K562 (cell line): ENCODE measurements around the gene PLD3.

Source experiments
- ZEB2 ChIP-seq: fragments of 450-650 bp; IDR thresholded peaks from 2 replicates; pipeline ENCODE4 v1.6.1; 2016
- TF ChIP-seq, protein P1 (sequence below), 2 experiments: fragments of 450-650 bp in 1 of 2; sonication (generic) in 1 of 2; formaldehyde crosslinking in 1 of 2; IDR thresholded peaks; 2 replicates each; pipeline versions ENCODE4 v1.7.1 to v1.9.0; 2016 to 2022; ENCODE audit warnings: inconsistent platforms in 1 of 2, mild to moderate bottlenecking in 1 of 2, missing genetic modification reagents in 1 of 2

- TF ChIP-seq, protein P1, sequence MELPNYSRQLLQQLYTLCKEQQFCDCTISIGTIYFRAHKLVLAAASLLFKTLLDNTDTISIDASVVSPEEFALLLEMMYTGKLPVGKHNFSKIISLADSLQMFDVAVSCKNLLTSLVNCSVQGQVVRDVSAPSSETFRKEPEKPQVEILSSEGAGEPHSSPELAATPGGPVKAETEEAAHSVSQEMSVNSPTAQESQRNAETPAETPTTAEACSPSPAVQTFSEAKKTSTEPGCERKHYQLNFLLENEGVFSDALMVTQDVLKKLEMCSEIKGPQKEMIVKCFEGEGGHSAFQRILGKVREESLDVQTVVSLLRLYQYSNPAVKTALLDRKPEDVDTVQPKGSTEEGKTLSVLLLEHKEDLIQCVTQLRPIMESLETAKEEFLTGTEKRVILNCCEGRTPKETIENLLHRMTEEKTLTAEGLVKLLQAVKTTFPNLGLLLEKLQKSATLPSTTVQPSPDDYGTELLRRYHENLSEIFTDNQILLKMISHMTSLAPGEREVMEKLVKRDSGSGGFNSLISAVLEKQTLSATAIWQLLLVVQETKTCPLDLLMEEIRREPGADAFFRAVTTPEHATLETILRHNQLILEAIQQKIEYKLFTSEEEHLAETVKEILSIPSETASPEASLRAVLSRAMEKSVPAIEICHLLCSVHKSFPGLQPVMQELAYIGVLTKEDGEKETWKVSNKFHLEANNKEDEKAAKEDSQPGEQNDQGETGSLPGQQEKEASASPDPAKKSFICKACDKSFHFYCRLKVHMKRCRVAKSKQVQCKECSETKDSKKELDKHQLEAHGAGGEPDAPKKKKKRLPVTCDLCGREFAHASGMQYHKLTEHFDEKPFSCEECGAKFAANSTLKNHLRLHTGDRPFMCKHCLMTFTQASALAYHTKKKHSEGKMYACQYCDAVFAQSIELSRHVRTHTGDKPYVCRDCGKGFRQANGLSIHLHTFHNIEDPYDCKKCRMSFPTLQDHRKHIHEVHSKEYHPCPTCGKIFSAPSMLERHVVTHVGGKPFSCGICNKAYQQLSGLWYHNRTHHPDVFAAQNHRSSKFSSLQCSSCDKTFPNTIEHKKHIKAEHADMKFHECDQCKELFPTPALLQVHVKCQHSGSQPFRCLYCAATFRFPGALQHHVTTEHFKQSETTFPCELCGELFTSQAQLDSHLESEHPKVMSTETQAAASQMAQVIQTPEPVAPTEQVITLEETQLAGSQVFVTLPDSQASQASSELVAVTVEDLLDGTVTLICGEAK (IDR thresholded peaks at IDR 0.05), result no peak
- TF ChIP-seq, protein P1 (CRISPR knock-in tag; IDR thresholded peaks at IDR 0.05), result no peak
- TF ChIP-seq ZEB2, result no peak
Measured at GRCh38 chr19:40378509-40378908, 30.0 kb downstream of the PLD3 start.
